Hypothalamus (tissue), 51 donors: ENCODE data around the gene NCBP2L.

ENCODE experiments used
- DNase-seq, 51 donors: peaks; one replicate each; lab custom pipeline; 2025; lab: John Stamatoyannopoulos, UW

NCBP2L gene

GRCh38 chrX:107750861-107751445 lies 26.6 kb upstream of the NCBP2L start:
- DNase-seq: no peak

- DNase-seq: no peak
Measured at GRCh38 chrX:107752043-107752442, 25.5 kb upstream of the NCBP2L start.

- no peak for DNase-seq
Measured at GRCh38 chrX:107752714-107753113, 24.8 kb upstream of the NCBP2L start.

- no peak for DNase-seq
Measured at GRCh38 chrX:107753187-107753586, 24.3 kb upstream of the NCBP2L start.

DNA sequence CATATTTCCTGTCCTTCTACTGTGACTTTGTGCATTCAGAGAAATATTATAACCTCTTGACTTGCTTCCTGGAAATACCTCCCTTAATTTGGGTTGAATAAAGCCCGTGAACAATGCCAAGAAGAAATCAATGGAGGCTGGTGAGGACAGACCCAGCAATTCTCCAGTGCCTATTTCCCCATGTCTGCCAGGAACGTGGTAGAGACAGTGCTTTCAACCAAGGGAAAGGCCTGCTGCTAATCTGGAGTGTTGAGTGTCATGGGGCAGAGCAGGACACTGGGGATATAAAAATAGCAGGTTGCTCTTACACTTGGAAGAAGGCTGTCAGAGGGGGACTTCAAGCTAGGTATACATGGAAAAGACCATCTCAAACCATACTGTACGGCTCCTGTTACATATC lies 21.8 kb upstream of the NCBP2L start:
- no peak for DNase-seq

- no peak for DNase-seq
Measured at GRCh38 chrX:107758231-107758766, 19.2 kb upstream of the NCBP2L start.

- no peak for DNase-seq
Measured at GRCh38 chrX:107760304-107761077, 17.0 kb upstream of the NCBP2L start.

DNA sequence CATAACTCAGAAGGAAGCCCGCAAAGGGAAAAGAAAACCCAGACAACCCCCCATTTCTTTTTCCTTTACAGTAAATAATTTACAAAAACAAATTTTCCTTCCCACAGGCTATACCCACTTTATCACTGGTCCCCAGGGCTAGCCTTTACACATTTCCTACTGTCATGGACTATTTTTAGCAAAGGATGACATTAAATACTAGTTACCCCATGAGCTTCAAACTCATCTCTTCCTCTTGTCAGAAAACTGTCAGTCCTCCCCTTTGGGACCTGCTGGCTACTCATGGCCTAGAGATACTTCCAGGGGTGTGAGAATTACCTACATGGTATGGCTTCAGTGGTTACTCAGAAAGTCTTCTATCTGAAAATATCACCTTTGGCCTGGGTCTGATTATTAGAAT lies 13.9 kb upstream of the NCBP2L start:
- no peak for DNase-seq

DNA sequence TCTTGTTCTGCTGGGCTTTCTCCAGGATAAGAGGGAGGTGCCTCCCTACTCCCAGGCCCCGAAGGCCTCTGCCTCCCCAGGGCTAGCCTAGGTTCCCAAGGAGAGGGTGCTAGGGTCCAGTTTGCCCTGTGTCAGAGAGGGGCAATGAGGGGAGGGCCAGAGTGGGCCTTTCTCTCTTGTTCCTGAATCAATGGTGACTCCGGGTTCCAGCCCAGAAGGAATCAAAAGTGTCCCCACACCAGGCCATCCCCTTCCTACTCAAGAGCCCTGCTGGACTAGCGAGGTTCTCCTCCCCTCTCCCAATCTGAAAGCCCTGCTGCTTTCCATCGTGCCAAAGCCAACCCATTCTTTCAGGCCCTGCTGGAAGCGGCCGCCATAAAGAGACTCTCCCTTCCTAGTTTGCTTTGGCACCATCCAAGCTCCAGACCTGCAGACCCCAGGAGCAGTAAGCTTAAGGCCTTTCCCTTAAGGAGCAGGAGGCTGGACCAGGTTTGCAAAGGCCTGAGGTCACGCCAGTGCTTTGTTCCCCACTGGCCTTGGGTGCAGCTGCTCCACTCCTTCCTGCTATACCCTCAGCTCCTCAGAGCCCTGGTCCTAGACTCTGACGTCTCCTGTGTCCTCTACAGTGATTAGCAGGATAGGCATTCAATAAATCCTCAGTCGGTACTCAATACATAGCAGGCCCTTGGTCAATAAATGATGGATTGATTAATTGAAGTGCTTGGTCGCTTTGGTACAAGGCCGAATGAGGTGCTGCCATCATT lies 12.5 kb upstream of the NCBP2L start:
- DNase-seq: no peak

GRCh38 chrX:107766470-107767150 lies 10.9 kb upstream of the NCBP2L start:
- DNase-seq: no peak

- DNase-seq: no peak
Measured at GRCh38 chrX:107768051-107768450, 9.5 kb upstream of the NCBP2L start.

GRCh38 chrX:107769581-107770317 lies 7.8 kb upstream of the NCBP2L start:
- DNase-seq: no peak

DNA sequence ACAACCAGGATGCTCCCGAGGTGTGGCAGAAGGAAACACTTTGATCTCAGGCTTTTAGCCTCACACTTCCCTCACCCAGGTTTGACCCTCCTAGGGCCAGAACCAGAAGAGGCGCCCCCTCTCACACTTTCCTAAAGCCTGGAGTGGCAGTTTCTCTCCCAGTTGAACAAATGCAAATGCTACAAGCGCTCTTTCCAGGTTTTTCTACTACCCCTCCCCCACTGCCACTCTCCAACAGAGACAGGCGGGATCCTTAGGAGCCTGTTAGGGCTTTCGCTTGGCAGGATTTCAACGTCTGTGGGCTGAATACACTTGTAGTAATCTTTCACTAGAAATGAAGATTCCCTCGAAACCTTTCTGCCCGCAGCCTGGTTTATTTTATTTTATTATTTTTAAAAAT lies 4.3 kb upstream of the NCBP2L start:
- DNase-seq: peak in 9 of 51 donors; percentile 3 to 32 (median 8)

- peak in 2 of 51 donors; percentile 4 to 11 for DNase-seq
Measured at GRCh38 chrX:107773906-107774435, 3.6 kb upstream of the NCBP2L start.

DNA sequence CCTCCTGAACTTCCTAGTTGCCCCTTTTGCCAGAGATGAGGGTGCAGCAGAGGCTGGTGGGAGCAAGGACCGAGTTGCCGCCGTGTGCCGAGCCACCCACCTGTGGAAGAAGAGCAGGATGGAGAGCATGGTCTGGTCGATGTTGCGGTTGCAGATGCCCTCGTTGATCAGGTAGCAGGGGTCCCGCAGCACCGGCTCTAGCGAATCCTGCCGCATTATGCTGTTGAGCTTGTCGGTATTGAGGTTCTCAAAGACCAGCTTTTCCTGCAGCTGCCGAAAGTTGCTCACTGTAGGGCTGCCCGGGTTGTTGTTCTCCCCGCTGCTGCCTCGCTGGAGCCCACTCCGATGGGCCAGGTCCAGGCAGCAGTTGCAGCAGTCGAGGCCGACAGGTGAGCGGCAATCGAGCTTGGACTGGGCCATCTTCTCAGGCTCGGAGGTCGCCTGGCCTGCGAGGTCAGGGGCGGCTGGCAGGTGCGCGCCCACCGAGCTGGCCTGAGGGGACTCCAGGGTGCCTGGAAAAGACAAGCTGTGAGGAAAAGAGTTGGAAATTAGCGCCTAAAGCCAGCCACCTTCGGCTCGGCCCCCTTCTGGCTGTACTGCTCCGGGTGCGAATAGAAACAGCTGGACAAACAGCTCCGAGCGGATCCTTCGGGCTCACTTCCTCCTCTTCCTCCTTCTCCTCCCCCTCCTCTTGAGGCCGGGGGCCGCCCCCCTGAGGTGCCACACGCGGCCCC lies 2.4 kb upstream of the NCBP2L start:
- peak in 7 of 51 donors; percentile 6 to 43 (median 16) for DNase-seq

GRCh38 chrX:107775734-107776511 lies 1.6 kb upstream of the NCBP2L start, which contains the start of gene TSC22D3:
TSS of gene TSC22D3 (minus strand) at chrX:107775787. CDS start at chrX:107775419, 368 bp downstream.
- peak in 48 of 51 donors; percentile 3 to 79 (median 46) for DNase-seq

GRCh38 chrX:107776649-107777535 lies 641 bp upstream of the NCBP2L start:
- peak in 43 of 51 donors; percentile 2 to 81 (median 42) for DNase-seq
